HS-5 (cell line): ENCODE data around the gene HEXD.
"Not testable (repeated sequence)": the region's sequence is repeated elsewhere in the genome, so short reads cannot be mapped to it uniquely, and the experiment has no call there.

ENCODE experiments used
- DNase-seq: peaks from one replicate; pipeline ENCODE4 v3.0.0-alpha.2; 2012; ENCODE audit warnings: low read depth

The HEXD gene

GRCh38 chr17:82397449-82398335 is 20.5 kb upstream of the HEXD start:
- DNase-seq = no peak

DNA sequence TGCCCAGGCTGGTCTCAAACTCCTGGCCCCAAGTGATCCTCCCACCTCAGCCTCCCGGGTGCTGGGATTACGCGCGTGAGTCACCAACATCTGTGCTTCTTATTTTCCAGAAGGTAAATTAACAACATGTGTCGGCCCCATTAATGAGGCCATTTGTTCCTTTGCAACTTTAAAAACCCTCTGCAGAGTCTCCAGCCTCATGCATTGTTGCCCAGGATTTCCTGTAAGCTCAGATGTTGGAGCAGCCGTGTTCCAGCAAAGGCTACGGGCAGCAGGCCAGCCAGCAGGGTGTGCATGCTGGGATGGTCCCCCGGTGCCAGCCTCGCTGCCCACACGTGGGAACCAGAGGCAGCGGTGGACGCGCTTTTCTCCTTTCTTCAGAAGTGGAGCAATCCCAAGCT is 19.1 kb upstream of the HEXD start:
- DNase-seq = peak; percentile 74

DNA sequence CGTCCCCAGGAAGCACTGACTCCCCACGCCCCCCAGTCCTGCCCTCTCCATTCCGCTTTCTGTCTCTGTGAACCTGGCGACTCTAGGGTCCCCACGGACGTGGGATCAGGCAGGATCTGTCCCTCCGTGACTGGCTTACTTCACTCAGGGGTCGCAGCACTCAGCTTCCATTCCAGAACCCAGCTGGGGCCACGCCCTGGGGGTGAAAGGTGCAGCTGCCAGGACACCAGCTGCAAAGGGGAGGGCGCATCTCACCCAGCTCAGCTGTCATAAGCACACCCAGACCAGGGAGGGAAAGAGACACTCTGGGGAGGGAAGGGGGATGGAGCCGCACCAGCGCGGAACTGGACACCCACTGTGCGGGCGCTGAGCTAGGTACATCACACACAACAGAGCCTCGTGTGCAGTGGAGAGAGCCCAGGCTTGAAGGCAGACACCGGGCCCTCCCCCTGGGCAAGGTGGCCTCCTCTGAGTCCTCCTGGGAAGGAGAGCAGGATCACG is 18.5 kb upstream of the HEXD start:
- no peak for DNase-seq

DNA sequence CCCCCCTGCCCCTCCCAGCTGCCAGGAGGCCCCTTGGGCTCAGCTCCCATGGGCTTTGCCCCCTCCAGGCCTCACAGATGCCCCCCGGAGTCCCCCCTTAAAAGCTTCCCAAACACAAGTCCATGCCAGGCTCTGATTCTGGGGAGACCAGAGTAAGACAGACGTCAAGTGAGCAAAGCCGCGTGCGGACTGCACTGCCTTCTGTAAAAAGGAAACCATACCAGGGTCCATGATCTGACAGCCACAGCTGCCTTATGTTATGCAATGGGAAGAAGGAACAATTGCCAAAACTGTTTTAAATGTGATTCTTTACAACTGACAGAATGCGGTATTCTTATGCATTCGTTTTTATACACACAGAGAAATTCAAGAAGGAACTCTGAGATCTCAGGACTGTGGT is 17.9 kb upstream of the HEXD start:
- DNase-seq = no peak

GRCh38 chr17:82400830-82401229 is 17.3 kb upstream of the HEXD start:
- DNase-seq = no peak

DNA sequence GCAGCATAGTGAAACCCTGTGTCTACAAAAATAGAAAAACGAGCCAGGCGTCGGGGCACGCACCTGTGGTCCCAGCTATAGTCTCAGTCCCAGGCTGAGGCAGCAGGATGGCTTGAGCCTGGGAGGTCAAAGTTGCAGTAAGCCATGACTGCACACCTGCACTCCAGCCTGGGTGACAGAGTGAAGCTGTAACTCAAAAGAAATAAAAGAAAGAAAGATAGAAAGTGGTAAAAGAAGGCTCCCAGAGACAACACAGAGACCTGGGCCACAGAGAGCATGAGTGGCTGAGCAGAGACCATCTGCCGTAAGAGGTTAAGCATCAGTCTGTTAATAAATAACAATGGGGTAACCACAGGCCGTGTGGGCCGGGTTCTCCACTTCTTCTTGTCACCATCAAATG is 15.3 kb upstream of the HEXD start:
- DNase-seq = no peak

- no peak for DNase-seq
Measured at GRCh38 chr17:82403662-82404660, 14.2 kb upstream of the HEXD start.

GRCh38 chr17:82405051-82405450 is 13.1 kb upstream of the HEXD start:
- DNase-seq = no peak

DNA sequence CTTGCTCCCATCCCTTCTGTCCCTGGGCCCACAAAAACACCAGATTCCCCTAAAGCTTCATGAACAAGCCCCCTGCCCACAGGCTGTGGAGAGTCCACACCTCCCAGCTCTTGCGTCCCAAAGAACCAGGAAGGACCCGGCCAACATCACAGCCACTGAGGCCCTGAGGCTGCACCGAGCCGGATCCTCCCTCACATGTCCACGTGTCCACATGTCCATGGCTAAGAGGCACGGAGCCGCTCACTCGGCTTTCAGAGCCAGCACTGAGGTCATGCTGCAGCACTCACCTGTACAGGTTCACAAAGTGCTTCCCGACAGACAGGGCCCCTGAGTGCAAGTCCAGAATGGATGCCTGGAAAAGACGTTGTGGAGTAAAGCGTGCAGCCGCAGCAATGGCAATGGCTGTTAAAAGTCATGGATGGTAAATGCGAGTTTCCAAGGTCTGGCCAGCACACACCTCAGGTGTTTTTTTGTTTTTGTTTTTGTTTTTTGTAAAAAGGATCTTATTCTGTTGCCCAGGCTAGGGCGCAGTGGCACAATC is 11.9 kb upstream of the HEXD start:
- no peak for DNase-seq

GRCh38 chr17:82407255-82407654 is 10.9 kb upstream of the HEXD start:
- DNase-seq = no peak

- no peak for DNase-seq
Measured at GRCh38 chr17:82408288-82408937, 9.7 kb upstream of the HEXD start.

DNA sequence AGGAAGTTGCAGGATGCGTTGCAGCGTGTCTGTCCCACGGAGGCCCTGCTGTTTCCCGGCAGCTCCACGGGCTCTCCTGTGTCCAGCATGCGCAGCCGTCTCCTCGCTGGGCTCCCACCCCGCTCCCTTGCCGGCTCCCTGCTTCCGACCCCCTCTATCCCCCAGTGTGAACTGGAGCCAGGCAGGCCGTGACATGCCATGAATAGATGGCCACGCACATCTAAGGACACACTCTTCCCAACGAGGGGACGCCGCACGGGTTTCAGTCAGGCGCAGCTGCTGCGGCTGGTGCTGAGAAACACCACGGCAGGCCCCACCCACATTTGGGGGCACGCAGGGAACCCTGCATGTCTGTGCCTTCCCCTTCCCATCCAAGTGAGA is 9.2 kb upstream of the HEXD start:
- no peak for DNase-seq

DNA sequence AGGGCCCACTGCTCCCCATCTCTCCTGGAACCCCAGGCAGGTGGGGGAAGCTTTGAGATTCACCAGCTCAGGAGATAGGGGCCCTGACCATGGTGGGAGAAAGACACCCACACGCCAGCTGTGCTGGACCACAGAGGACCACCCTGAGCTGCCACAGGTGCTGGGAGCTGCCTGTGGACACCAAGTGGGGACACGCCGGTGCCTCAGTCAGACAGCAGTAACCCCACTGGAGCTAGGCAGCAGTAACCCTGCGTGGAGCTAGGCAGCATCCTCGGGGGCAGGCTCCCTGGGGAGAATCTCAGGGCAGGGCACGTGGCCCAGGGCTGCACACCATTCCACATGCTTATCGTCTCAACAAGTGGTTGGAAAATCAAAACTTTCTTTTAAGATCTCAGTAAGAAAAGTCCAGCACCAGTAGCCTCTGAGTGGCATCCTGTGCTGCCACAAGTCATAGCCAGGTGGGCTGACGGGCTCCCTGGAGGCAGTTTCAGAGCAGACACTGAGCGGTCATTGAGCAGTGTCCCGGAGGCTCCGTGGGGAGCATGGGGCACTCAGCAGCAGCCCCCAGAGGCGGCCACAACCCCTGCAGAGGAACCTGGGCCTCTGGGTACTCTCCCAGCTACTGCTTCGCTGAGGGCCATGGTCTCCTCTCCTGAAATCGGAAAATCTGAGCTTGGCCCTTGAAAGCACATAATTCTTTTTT is 8.0 kb upstream of the HEXD start:
- DNase-seq = no peak

DNA sequence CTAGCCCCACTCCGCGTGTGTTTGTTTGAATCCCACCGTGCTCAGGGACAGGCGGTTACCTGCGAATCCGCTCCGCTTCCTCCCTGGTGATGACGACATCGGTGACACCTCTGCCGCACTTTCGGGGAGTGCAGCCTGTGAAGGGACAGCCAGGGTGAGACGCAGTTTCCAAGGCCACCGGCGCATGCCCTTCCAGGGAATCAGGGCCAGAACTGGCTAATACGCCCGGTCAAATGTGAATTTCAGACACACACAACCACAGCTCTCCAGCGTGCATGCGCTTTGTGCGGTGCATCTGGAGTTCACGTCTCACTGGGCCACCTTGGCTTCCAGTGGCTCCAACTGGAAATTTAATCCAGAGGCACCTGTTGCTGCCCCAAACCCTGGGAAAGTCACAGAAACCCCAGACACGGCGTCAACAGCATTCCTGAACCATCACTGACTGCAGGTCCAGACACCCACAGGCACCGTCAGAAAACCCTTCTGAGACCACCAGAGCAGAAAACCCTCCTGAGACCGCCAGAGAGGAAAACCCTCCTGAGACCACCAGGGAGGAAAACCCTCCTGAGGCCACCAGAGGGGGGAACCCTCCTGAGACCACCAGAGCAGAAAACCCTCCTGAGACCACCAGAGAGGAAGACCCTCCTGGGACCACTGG is 6.6 kb upstream of the HEXD start:
- DNase-seq = no peak

- DNase-seq = not testable (repeated sequence)
Measured at GRCh38 chr17:82412081-82412480, 6.1 kb upstream of the HEXD start.

- DNase-seq = no peak
Measured at GRCh38 chr17:82412535-82413520, 5.3 kb upstream of the HEXD start.

DNA sequence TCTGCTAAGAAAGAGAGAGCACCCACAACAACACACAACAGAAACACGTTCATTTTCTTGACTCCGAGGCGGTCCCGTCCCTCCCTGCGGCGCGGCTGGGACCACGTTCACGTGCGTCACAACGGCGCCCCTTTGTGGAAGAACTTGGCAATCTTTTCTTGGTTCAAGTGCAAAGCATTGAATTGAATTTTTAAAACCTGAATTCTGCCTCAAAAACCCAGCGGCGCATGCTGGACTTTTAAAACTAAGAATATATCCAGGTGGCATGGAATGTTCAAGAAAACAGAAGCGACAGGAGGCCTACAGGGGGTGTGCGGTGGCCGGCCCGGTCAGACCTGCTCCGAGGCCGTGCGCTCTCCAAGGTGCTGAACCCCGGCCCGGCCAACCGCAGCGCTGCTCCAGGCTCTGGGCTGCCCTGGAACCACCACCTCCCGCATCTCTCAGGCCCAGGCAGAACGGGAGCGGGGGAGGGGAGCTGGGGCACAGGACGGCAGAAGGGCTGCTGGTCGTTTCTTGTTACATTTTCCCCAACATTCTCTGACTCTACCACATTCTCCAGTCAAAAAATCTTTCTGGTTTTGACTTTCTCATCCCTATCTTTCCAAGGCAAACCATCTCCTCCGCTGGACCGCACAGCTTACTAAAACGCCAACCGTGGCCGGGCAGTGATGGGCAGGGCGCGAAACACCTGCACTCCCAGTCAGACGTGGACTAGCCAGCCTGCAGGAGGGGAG is 3.4 kb upstream of the HEXD start:
- no peak for DNase-seq

GRCh38 chr17:82415336-82415735 is 2.8 kb upstream of the HEXD start:
- no peak for DNase-seq

- no peak for DNase-seq
Measured at GRCh38 chr17:82415786-82416185, 2.4 kb upstream of the HEXD start.
